AG04450 (cell line): ENCODE results near the gene SPATS2L. TPM values are rescaled to one million over a fixed set of nuclear protein-coding genes. Genes with fewer than 3 reads are reported as not detected.

Experiments
- CTCF ChIA-PET: fragments of 300-600, 350-600 bp; formaldehyde crosslinking; extraction: SDS; loops from one replicate; lab custom pipeline; 2022; ENCODE audit warnings: antibody characterized with exemption, inconsistent platforms; lab: Charles Lee
- POLR2A ChIA-PET: fragments of 350-600 bp; formaldehyde crosslinking; extraction: SDS; loops from one replicate; lab custom pipeline; 2021; ENCODE audit warnings: antibody characterized with exemption, inconsistent platforms; lab: Yijun Ruan, JAX
- DNase-seq: peaks from one replicate; pipeline ENCODE4 v3.0.0-alpha.2; 2011; ENCODE audit warnings: low read depth, low spot score
- H3K27ac ChIP-seq: one replicate; pipeline ENCODE4 v1.5.1; 2012; ENCODE audit warnings: low read depth, low read length, control low read depth
- H3K27me3 ChIP-seq: one replicate; pipeline ENCODE4 v1.6.0; 2012; ENCODE audit warnings: low read length; ENCODE audit not compliant: control insufficient read depth, insufficient read depth
- H3K4me3 ChIP-seq: 2 replicates; pipeline ENCODE4 v1.5.1; 2011; ENCODE audit warnings: mild to moderate bottlenecking, low read depth, low read length, control low read depth
- H3K9me3 ChIP-seq: 2 replicates; pipeline ENCODE4 v1.5.1; 2012; ENCODE audit warnings: low read length; ENCODE audit not compliant: control insufficient read depth, insufficient read depth
- CTCF ChIP-seq: IDR thresholded peaks from 2 replicates; pipeline ENCODE4 v1.5.1; 2011; ENCODE audit warnings: low read depth, low read length, control low read depth, inconsistent platforms
- polyA plus RNA-seq: library from polyadenylated mRNA; depleted of rRNA; stranded (reverse); fragments of >200 nt; gene quantifications from 2 replicates; pipeline ENCODE4 v1.2.3, GENCODE V29; 2011

SPATS2L gene
- polyA plus RNA-seq, 1 experiment: 361 TPM

GRCh38 chr2:200267350-200267749 is 39.1 kb upstream of the SPATS2L start:
- CTCF ChIA-PET: no interaction called here
- no peak for DNase-seq
- H3K27me3 ChIP-seq: no peaks in the 10 kb centered on the region

GRCh38 chr2:200270732-200271131 is 35.8 kb upstream of the SPATS2L start:
- no peak for DNase-seq
- no peak overlapping the region for H3K27ac ChIP-seq
- TF ChIP-seq CTCF: no peak
- H3K9me3 ChIP-seq: no peaks in the 10 kb centered on the region
- H3K4me3 ChIP-seq: no peak overlapping the region
- CTCF ChIA-PET: interaction anchor here (1.2 kb wide), 1 partner anchor 11 kb away, joined by 4 read pairs; no protein-coding TSS in a partner anchor
- POLR2A ChIA-PET: no interaction called here
- H3K27me3 ChIP-seq: no peaks in the 10 kb centered on the region

More at GRCh38 chr2:200267350-200267749, 39.1 kb upstream of the SPATS2L start:
- no peak overlapping the region for H3K27ac ChIP-seq
- no peaks in the 10 kb centered on the region for H3K9me3 ChIP-seq
- no peak overlapping the region for H3K4me3 ChIP-seq
- no peak for TF ChIP-seq CTCF
- POLR2A ChIA-PET: no interaction called here

- TF ChIP-seq CTCF: no peak
- DNase-seq: no peak
- H3K4me3 ChIP-seq: no peak overlapping the region
- no peaks in the 10 kb centered on the region for H3K9me3 ChIP-seq
- no peaks in the 10 kb centered on the region for H3K27me3 ChIP-seq
- POLR2A ChIA-PET: no interaction called here
- CTCF ChIA-PET: no interaction called here
- no peak overlapping the region for H3K27ac ChIP-seq
These were observed 34.2 kb upstream of the SPATS2L start for GRCh38 chr2:200272320-200272719.

GRCh38 chr2:200274116-200275075 is 32.1 kb upstream of the SPATS2L start:
- no peak for TF ChIP-seq CTCF
- ChIA-PET POLR2A (interaction anchor here (1.5 kb wide), 1 partner anchor 10 kb away, joined by 3 read pairs; no protein-coding TSS in a partner anchor), CTCF (interaction anchor here (0.6 to 0.9 kb wide), 2 partner anchors 12 to 20 kb away, joined by 3 read pairs; no protein-coding TSS in a partner anchor)
- H3K27ac ChIP-seq: no peak overlapping the region
- no peaks in the 10 kb centered on the region for H3K27me3 ChIP-seq
- DNase-seq: no peak
- no peaks in the 10 kb centered on the region; the same call in 1 of the 2 replicates for H3K9me3 ChIP-seq
- no peak overlapping the region for H3K4me3 ChIP-seq
